Heart right ventricle (tissue), 16 donors: ENCODE results near the gene DUSP22. TPM values are rescaled to one million over a fixed set of nuclear protein-coding genes. Genes with fewer than 3 reads are reported as not detected.

Experiments
- ATAC-seq, 8 donors: fragments of 200-7000 bp; cut with Tn5 transposase; one replicate each; pipeline ENCODE4 v1.9.1; 2020; ENCODE audit warnings: mild to moderate bottlenecking in 8 of 8, moderate library complexity in 8 of 8, moderate number of reproducible peaks in 1 of 8
- DNase-seq, 2 donors: peaks; one replicate each; pipeline ENCODE4 v3.0.0-alpha.2; 2020
- H3K27ac ChIP-seq, 10 donors: fragments of 200-600 bp; sonication (generic) in 2 of 10; one replicate each; pipeline versions ENCODE4 v1.5.0 to v1.8.0; 2020 to 2022; ENCODE audit warnings: mild to moderate bottlenecking in 3 of 10
- H3K27me3 ChIP-seq, 7 donors: fragments of 200-600 bp; one replicate each; pipeline ENCODE4 v1.8.0; 2021 to 2022; ENCODE audit warnings: mild to moderate bottlenecking in 2 of 7
- H3K36me3 ChIP-seq, 9 donors: fragments of 200-600 bp; sonication (generic) in 1 of 9; one replicate each; pipeline versions ENCODE4 v1.5.0 to v1.8.0; 2020 to 2022; ENCODE audit warnings: mild to moderate bottlenecking in 2 of 9
- H3K4me1 ChIP-seq, 9 donors: fragments of 200-600 bp; sonication (generic) in 1 of 9; one replicate each; pipeline versions ENCODE4 v1.5.0 to v1.8.0; 2020 to 2022; ENCODE audit warnings: mild to moderate bottlenecking in 4 of 9
- H3K4me3 ChIP-seq, 10 donors: fragments of 200-600 bp; sonication (generic) in 2 of 10; one replicate each; pipeline versions ENCODE4 v1.5.0 to v1.8.0; 2020 to 2022; ENCODE audit warnings: mild to moderate bottlenecking in 7 of 10, moderate library complexity in 2 of 10
- H3K9me3 ChIP-seq, 11 donors: fragments of 200-600 bp in 10 of 11; sonication (generic) in 2 of 11; one replicate each; pipeline versions ENCODE4 v1.5.0 to v1.8.0; 2013 to 2022; ENCODE audit warnings: mild to moderate bottlenecking in 2 of 11, control low read depth in 1 of 11, moderate library complexity in 1 of 11
- WGBS, 2 donors: extraction: QIAGEN DNeasy Blood & Tissue Kit; methylation state at CpG; one replicate each; pipeline ENCODE4 v1.1.7; 2013; ENCODE audit warnings: inconsistent platforms in 1 of 2; 5-methylcytosine and 5-hydroxymethylcytosine counted together
- intact Hi-C, 10 donors: fragments of 100-400 bp; cut with DNase I; formaldehyde crosslinking; loops; one replicate each; pipeline versions ENCODE4 v1.11.1 to v1.14.2; 2022
- polyA plus RNA-seq, 2 donors: library from polyadenylated mRNA; stranded (reverse); fragments of 200-250 nt; gene quantifications; one replicate each; pipeline ENCODE4 v1.2.3, GENCODE V29; 2013
- total RNA-seq, 10 donors: library from RNA; stranded (reverse); fragmentation: NEBNext Ultra II Directional in 3 of 10; extraction: Animal tissue kit (Norgen Biotek cat#: 25700) in 3 of 10; gene quantifications; one replicate each; pipeline versions ENCODE4 v1.2.1 to v1.2.4, GENCODE V29; 2021 to 2023
- TF ChIP-seq, protein P1 (sequence below), 9 donors: fragments of 200-600 bp; sonication (generic) in 2 of 9; IDR thresholded peaks; one replicate each; pipeline versions ENCODE4 v1.5.0 to v1.8.0; 2021 to 2022; ENCODE audit warnings: antibody characterized with exemption in 9 of 9, mild to moderate bottlenecking in 5 of 9, moderate library complexity in 1 of 9
- donor health status: Arrhythmogenic right ventricular cardiomyopathy.
- donor health status: ischemic (EF 13 %, LVEDD 7.1; RV severe dilation, severe dysfunction).
- donor health status: healthy with polysubstance abuse.
- donor health status: DM: no; HTN: yes; CAD: no.
- donor health status: DM: no; HTN: no; CAD: no.
- donor health status: ischemic (EF 25% LVEDD 6.9; RV normal size, moderate dysfunction).
- donor health status: ischemic (EF 25% LVEDD 5.7; RV mildly dilated, moderate dysfunction).
- donor health status: healthy.
- donor health status: DM: yes; HTN: yes; CAD: no.
- donor health status: Ischemic cardiomyopathy.
- donor health status: ischemic (EF 35%, LVEDD 5.7; RV mildly dilated, moderate dysfunction).
- donor health status: nonischemic (EF 11% LVEDD 7.7; RV severe dilation, severe dysfunction).
- donor health status: DM: yes; HTN: yes; CAD: no.
- donor health status: PGD.
- donor health status: ischemic (EF 29% LVEDD 5.4; RV normal size, mild dysfunction).
- donor health status: nonischemic (EF 23%, LVEDD 6.1; RV moderate dilation, normal function).

DUSP22 gene
- total and polyA plus RNA-seq, 12 donors: 32.0 to 70.4 (median 51.9) TPM

DNA sequence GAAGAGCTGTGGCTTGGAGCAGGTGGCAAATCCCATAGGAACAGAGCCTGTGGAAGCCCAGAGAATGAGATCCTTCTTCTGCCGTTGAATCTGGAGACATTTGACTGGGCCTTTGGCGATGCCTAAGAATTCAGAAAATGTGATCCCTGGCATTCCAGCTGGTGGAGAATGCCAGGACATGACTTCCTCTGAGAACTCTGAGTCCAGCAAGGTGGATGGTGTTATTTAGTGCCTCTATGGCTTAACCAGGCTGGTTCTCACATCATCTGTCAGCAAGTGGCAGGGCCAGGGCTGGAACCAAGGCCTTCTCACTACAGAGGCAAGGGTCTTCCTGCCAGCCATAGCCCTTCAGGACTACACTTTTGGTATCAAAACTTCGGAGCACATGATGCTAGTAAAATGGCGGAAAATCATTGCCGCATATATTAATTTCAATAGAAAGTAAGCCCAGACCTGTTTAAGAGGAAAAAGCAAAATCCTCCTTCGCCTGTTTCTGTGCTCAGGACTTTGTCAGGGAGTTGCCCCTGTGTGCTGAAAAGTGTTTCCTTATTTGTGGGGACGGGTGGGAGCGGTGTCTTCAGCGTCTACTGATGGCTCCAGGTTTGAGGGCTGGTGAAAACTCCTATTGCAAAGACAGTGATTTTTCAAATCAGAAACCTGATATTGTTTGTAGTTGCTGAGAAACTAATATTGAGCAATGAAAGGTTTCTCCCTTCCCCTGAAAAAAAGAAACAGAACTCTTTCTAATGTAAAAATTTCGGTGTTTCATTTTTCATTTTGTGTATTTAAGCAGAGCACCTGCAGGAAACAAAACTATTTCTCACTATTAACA, 23.9 kb downstream of the DUSP22 start:
- no peak for ATAC-seq
- H3K27me3 ChIP-seq: no peaks in the 10 kb centered on the region
- DNase-seq: no peak
- WGBS, 2 donors: 78 to 80% methylated on average over 10 of the region's 10 CpGs
- H3K4me1 ChIP-seq: peaks cover 0 to 49% (median 29%) of the 10 kb centered on the region in 9 donors
- H3K9me3 ChIP-seq: no peaks in the 10 kb centered on the region
- intact Hi-C loops: no loop called here
- no peak overlapping the region for H3K4me3 ChIP-seq
- TF ChIP-seq, protein P1, sequence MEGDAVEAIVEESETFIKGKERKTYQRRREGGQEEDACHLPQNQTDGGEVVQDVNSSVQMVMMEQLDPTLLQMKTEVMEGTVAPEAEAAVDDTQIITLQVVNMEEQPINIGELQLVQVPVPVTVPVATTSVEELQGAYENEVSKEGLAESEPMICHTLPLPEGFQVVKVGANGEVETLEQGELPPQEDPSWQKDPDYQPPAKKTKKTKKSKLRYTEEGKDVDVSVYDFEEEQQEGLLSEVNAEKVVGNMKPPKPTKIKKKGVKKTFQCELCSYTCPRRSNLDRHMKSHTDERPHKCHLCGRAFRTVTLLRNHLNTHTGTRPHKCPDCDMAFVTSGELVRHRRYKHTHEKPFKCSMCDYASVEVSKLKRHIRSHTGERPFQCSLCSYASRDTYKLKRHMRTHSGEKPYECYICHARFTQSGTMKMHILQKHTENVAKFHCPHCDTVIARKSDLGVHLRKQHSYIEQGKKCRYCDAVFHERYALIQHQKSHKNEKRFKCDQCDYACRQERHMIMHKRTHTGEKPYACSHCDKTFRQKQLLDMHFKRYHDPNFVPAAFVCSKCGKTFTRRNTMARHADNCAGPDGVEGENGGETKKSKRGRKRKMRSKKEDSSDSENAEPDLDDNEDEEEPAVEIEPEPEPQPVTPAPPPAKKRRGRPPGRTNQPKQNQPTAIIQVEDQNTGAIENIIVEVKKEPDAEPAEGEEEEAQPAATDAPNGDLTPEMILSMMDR (IDR thresholded peaks at IDR 0.05): no peak
- H3K36me3 ChIP-seq: no peaks in the 10 kb centered on the region
- no peak overlapping the region for H3K27ac ChIP-seq

DNA sequence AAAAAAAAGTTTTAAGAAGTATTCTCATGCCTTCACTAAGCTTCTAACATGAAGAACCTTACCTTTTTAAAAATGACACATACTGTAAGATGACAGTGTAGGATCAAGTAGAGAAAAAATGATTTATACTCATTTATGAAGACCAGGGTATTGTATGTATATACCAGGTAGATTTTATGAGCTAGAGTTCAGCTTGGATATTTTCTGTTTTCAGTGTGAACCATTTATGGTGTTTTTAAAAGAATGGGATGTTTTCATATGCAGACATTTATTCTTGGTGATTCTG, 24.4 kb downstream of the DUSP22 start:
- ATAC-seq: no peak

DNA sequence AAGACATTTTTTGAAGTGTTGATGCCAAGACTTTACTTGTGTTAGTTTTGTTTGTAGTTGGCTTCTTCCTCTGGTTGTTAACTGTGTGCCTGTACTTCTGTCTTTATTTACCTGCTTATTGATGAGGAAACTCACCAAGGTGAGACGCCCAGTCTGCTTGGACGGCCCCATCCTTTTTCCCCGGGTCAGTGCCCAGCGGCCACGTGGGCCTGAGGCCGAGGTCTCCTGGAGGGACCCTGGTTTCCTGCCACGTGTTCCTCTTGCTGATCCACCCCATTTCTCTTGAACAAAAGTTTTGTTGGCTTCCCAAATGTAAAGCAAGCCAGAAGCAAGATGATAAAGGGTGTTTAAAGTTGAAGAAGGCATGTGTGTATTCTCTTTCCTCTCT, 24.8 kb downstream of the DUSP22 start:
- 67 to 72% methylated on average over 7 of the region's 7 CpGs for WGBS, 2 donors
- H3K4me3 ChIP-seq: no peak overlapping the region
- no peak overlapping the region for H3K27ac ChIP-seq
- H3K36me3 ChIP-seq: no peaks in the 10 kb centered on the region
- TF ChIP-seq, protein P1 (IDR thresholded peaks at IDR 0.05): no peak
- ATAC-seq (no peak), DNase-seq (no peak)
- peaks cover 0 to 47% (median 20%) of the 10 kb centered on the region in 9 donors for H3K4me1 ChIP-seq
- no peaks in the 10 kb centered on the region for H3K27me3 ChIP-seq
- intact Hi-C loops: no loop called here
- no peaks in the 10 kb centered on the region for H3K9me3 ChIP-seq

More for the DNA sequence above, 24.4 kb downstream of the DUSP22 start:
- H3K36me3 ChIP-seq: no peaks in the 10 kb centered on the region
- H3K4me3 ChIP-seq: no peak overlapping the region
- no peak overlapping the region for H3K27ac ChIP-seq
- H3K4me1 ChIP-seq: peaks cover 0 to 49% (median 24%) of the 10 kb centered on the region in 9 donors
- H3K9me3 ChIP-seq: no peaks in the 10 kb centered on the region
- TF ChIP-seq, protein P1 (IDR thresholded peaks at IDR 0.05): no peak
- intact Hi-C loops: no loop called here
- no peaks in the 10 kb centered on the region for H3K27me3 ChIP-seq
- no peak for DNase-seq

DNA sequence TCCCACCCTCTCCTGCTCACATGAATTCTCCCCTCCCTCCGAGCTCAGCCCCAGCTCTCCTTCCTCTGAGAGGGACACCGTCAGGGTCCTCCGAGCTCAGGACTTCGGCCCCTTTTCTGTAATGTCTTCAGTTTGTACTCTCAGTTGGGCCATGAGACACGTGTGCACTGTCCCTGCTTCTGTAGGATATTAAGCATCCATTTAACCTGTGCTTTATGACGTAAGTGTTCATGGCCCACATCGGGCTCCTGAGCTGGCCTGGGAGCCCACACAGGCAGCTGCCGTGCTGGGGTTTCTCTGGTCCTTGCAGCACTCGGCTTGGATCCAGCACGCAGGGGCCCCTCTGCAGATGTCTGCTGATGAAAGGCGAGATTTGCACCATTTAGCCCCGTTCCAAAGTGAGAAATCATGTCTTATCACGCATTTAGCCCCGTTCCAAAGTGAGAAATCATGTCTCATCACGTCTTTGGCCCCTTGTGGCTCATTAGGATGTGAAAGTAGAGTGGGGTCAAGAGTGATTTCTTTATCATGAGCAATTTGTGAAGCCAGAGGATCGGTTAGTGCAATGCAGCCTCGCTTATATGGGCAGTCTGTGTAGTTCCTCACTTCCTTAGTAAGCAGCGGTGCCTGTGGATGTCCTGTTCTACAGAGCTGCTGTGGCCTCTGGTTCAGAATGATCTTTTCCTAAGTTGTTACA, 25.3 kb downstream of the DUSP22 start:
- no peak overlapping the region for H3K4me3 ChIP-seq
- intact Hi-C loops: no loop called here
- peak in 1 of 8 donors; percentile 7 for ATAC-seq
- no peak overlapping the region for H3K27ac ChIP-seq
- 68 to 74% methylated on average over 18 of the region's 18 CpGs for WGBS, 2 donors
- TF ChIP-seq, protein P1 (IDR thresholded peaks at IDR 0.05): no peak
- H3K36me3 ChIP-seq: no peaks in the 10 kb centered on the region
- H3K4me1 ChIP-seq: peaks cover 0 to 46% (median 15%) of the 10 kb centered on the region in 9 donors
- H3K9me3 ChIP-seq: no peaks in the 10 kb centered on the region
- H3K27me3 ChIP-seq: no peaks in the 10 kb centered on the region
- DNase-seq: no peak
